Left hindlimb (tissue), 1 donor: Measurements from ENCODE around the gene DARS1.

ENCODE experiments used
- DNase-seq: peaks from one replicate; pipeline ENCODE4 v3.0.0-alpha.2; 2018

DARS1 gene

GRCh38 chr2:135985018-135985825 lies at the start of gene DARS1:
DARS1 (minus strand) TSS chr2:135985626; CDS start chr2:135985468, 158 bp downstream.
- peak; percentile 96 for DNase-seq

GRCh38 chr2:136034629-136035028 lies 49.2 kb upstream of the DARS1 start:
- DNase-seq, result no peak

GRCh38 chr2:136032817-136033535 lies 47.5 kb upstream of the DARS1 start:
- no peak for DNase-seq

- no peak for DNase-seq
Observed at GRCh38 chr2:136032192-136032591, 46.8 kb upstream of the DARS1 start.

- DNase-seq, result no peak
Observed at GRCh38 chr2:136031711-136032110, 46.3 kb upstream of the DARS1 start.

- DNase-seq, result no peak
Observed at GRCh38 chr2:136030406-136030805, 45.0 kb upstream of the DARS1 start.

GRCh38 chr2:136029149-136029548 lies 43.7 kb upstream of the DARS1 start:
- no peak for DNase-seq

- DNase-seq, result no peak
Observed at GRCh38 chr2:136028001-136028400, 42.6 kb upstream of the DARS1 start.

- DNase-seq, result no peak
Observed at GRCh38 chr2:136027112-136027511, 41.7 kb upstream of the DARS1 start.

- DNase-seq, result peak; percentile 82
Observed at GRCh38 chr2:136025057-136025973, 39.9 kb upstream of the DARS1 start.

GRCh38 chr2:136024616-136025015 lies 39.2 kb upstream of the DARS1 start:
- no peak for DNase-seq

GRCh38 chr2:136024185-136024584 lies 38.8 kb upstream of the DARS1 start:
- DNase-seq, result no peak

- DNase-seq, result no peak
Observed at GRCh38 chr2:136023416-136023815, 38.0 kb upstream of the DARS1 start.

GRCh38 chr2:136022396-136023146 lies 37.1 kb upstream of the DARS1 start:
- no peak for DNase-seq

- DNase-seq, result no peak
Observed at GRCh38 chr2:136021976-136022375, 36.5 kb upstream of the DARS1 start.

GRCh38 chr2:136021406-136021805 lies 36.0 kb upstream of the DARS1 start:
- no peak for DNase-seq

GRCh38 chr2:136020831-136021230 lies 35.4 kb upstream of the DARS1 start:
- no peak for DNase-seq

GRCh38 chr2:136019825-136020224 lies 34.4 kb upstream of the DARS1 start:
- DNase-seq, result no peak

GRCh38 chr2:136019306-136019705 lies 33.9 kb upstream of the DARS1 start:
- no peak for DNase-seq

GRCh38 chr2:136017786-136018185 lies 32.4 kb upstream of the DARS1 start:
- no peak for DNase-seq

GRCh38 chr2:136016836-136017235 lies 31.4 kb upstream of the DARS1 start:
- DNase-seq, result no peak

GRCh38 chr2:136016427-136016826 lies 31.0 kb upstream of the DARS1 start:
- DNase-seq, result no peak
